ENCODE measurements around the gene CLMP. TPM values are rescaled to one million over a fixed set of nuclear protein-coding genes. Genes with fewer than 3 reads are reported as not detected.

The CLMP gene
- total and polyA plus RNA-seq, 9 donors = 11.9 to 70.5 (median 25.3) TPM

- WGBS, 3 donors = 12 to 39% (median 17%) methylated on average over 11 of the region's 11 CpGs
- no peaks in the 10 kb centered on the region for H3K9me3 ChIP-seq
- TF ChIP-seq EP300 (IDR thresholded peaks at IDR 0.05) (no peak), POLR2A (IDR thresholded peaks at IDR 0.05) (no peak), CTCF (IDR thresholded peaks at IDR 0.05) (no peak)
- H3K4me1 ChIP-seq (ENCODE audit: insufficient read depth) = no peaks in the 10 kb centered on the region
- no peaks in the 10 kb centered on the region for H3K27me3 ChIP-seq
- no peak overlapping the region for H3K4me3 ChIP-seq
- intact Hi-C loops (cut with DNase I) = loop anchor here in 1 of 4 donors (10.0 kb wide), 1 partner anchor 165 kb away; no protein-coding TSS in a partner anchor
- H3K27ac ChIP-seq = no peak overlapping the region
- no peaks in the 10 kb centered on the region for H3K36me3 ChIP-seq
- DNase-seq = no peak
These were observed 155.0 kb downstream of the CLMP start for GRCh38 chr11:123040111-123040432.

GRCh38 chr11:123035831-123036230 is 159.2 kb downstream of the CLMP start:
- Histone ChIP-seq H3K4me1 (ENCODE audit: insufficient read depth) (no peaks in the 10 kb centered on the region), H3K4me3 (no peak overlapping the region), H3K9me3 (no peaks in the 10 kb centered on the region), H3K27me3 (no peaks in the 10 kb centered on the region), H3K27ac (no peak overlapping the region), H3K36me3 (no peaks in the 10 kb centered on the region)
- 90 to 97% (median 93%) methylated on average over 10 of the region's 10 CpGs for WGBS, 3 donors
- intact Hi-C loops (cut with DNase I) = no loop called here
- no peak for TF ChIP-seq POLR2A (IDR thresholded peaks at IDR 0.05)
- TF ChIP-seq CTCF (IDR thresholded peaks at IDR 0.05) = no peak
- no peak for TF ChIP-seq EP300 (IDR thresholded peaks at IDR 0.05)
- DNase-seq = no peak

GRCh38 chr11:123034597-123034996 is 160.5 kb downstream of the CLMP start:
- Histone ChIP-seq H3K27ac (no peak overlapping the region), H3K9me3 (no peaks in the 10 kb centered on the region), H3K4me1 (ENCODE audit: insufficient read depth) (no peaks in the 10 kb centered on the region), H3K4me3 (no peak overlapping the region), H3K27me3 (no peaks in the 10 kb centered on the region), H3K36me3 (no peaks in the 10 kb centered on the region)
- DNase-seq = no peak
- 77 to 85% (median 81%) methylated on average over 6 of the region's 6 CpGs for WGBS, 3 donors
- TF ChIP-seq POLR2A (IDR thresholded peaks at IDR 0.05) (no peak), CTCF (IDR thresholded peaks at IDR 0.05) (no peak), EP300 (IDR thresholded peaks at IDR 0.05) (no peak)
- intact Hi-C loops (cut with DNase I) = no loop called here

GRCh38 chr11:123033895-123034294 is 161.2 kb downstream of the CLMP start:
- intact Hi-C loops (cut with DNase I) = no loop called here
- WGBS, 3 donors = 12 to 46% (median 29%) methylated on average over 10 of the region's 10 CpGs
- H3K27me3 ChIP-seq = no peaks in the 10 kb centered on the region
- TF ChIP-seq POLR2A (IDR thresholded peaks at IDR 0.05) = no peak
- no peak for TF ChIP-seq CTCF (IDR thresholded peaks at IDR 0.05)
- no peak for TF ChIP-seq EP300 (IDR thresholded peaks at IDR 0.05)
- DNase-seq = no peak
- H3K36me3 ChIP-seq = no peaks in the 10 kb centered on the region
- H3K4me1 ChIP-seq (ENCODE audit: insufficient read depth) = no peaks in the 10 kb centered on the region
- H3K4me3 ChIP-seq = no peak overlapping the region
- no peaks in the 10 kb centered on the region for H3K9me3 ChIP-seq
- no peak overlapping the region for H3K27ac ChIP-seq

GRCh38 chr11:123030517-123030916 is 164.5 kb downstream of the CLMP start:
- Histone ChIP-seq H3K4me1 (ENCODE audit: insufficient read depth) (no peaks in the 10 kb centered on the region), H3K27ac (no peak overlapping the region), H3K9me3 (no peaks in the 10 kb centered on the region), H3K27me3 (no peaks in the 10 kb centered on the region), H3K4me3 (no peak overlapping the region), H3K36me3 (no peaks in the 10 kb centered on the region)
- intact Hi-C loops (cut with DNase I) = no loop called here
- no peak for DNase-seq
- no peak for TF ChIP-seq CTCF (IDR thresholded peaks at IDR 0.05)
- TF ChIP-seq EP300 (IDR thresholded peaks at IDR 0.05) = no peak
- no peak for TF ChIP-seq POLR2A (IDR thresholded peaks at IDR 0.05)
- WGBS, 3 donors = 77 to 79% (median 78%) methylated on average over 4 of the region's 4 CpGs

Measured in ovary (tissue), 9 donors.